ENCODE results near the gene NCAN. TPM values are rescaled to one million over a fixed set of nuclear protein-coding genes. Genes with fewer than 3 reads are reported as not detected.

The NCAN gene
- total and polyA plus RNA-seq, 2 of the 8 experiments (the other 6 are each of a cell fraction or from before 2014, with no cell fraction given), result 2.7 TPM

DNA sequence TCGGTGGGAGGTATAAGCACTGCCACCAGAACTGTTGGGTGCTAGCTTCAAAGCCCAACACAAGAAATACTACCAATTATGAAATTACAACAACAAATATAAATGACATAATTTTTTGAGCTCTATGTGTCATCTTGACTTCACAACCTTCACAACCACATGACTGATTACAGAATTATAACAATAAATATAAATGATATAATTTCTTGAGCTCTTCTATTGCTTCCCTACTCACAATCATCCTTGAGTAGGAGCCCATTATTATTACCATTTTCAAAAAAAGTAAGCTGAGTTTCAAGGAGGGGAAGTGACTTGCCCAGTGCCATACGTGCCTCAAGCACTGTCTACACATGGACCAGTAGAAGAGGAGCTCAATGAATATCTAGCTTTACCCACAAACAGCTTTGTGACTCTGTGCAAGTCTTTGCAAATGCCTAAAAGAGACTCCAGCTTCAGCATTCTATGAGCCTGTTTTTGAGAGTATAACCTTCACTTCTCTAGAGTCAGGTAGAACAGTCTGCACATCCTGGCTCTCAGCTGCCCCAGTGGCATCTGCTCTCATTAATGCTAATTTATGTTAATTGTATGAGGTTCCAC, 22.6 kb downstream of the NCAN start (continued):
- TF ChIP-seq, protein P1, sequence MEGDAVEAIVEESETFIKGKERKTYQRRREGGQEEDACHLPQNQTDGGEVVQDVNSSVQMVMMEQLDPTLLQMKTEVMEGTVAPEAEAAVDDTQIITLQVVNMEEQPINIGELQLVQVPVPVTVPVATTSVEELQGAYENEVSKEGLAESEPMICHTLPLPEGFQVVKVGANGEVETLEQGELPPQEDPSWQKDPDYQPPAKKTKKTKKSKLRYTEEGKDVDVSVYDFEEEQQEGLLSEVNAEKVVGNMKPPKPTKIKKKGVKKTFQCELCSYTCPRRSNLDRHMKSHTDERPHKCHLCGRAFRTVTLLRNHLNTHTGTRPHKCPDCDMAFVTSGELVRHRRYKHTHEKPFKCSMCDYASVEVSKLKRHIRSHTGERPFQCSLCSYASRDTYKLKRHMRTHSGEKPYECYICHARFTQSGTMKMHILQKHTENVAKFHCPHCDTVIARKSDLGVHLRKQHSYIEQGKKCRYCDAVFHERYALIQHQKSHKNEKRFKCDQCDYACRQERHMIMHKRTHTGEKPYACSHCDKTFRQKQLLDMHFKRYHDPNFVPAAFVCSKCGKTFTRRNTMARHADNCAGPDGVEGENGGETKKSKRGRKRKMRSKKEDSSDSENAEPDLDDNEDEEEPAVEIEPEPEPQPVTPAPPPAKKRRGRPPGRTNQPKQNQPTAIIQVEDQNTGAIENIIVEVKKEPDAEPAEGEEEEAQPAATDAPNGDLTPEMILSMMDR (IDR thresholded peaks at IDR 0.05; ENCODE audit: control extremely low read depth in 1 of 3, insufficient read depth in 1 of 3, low read depth in 1 of 3, low read length in 3 of 3), result no peak
- TF ChIP-seq KDM1A (IDR thresholded peaks at IDR 0.05; ENCODE audit: borderline replicate concordance, low read length) (no peak), YY1 (IDR thresholded peaks at IDR 0.05; ENCODE audit: low read depth, low read length) (no peak), RBBP5 (IDR thresholded peaks at IDR 0.05; ENCODE audit: borderline replicate concordance, low read depth, low read length) (no peak)
